Neural cell (in vitro differentiated cells): ENCODE results near the gene MRNIP. TPM values are rescaled to one million over a fixed set of nuclear protein-coding genes. Genes with fewer than 3 reads are reported as not detected.

ENCODE experiments used
- H2AFZ ChIP-seq: fragments of 200-600, 300-800 bp; sonication (generic), shearing (Covaris generic); 2 replicates; pipeline ENCODE4 v1.6.0; 2014; ENCODE audit warnings: low read depth, mild to moderate bottlenecking, antibody characterized with exemption, low read length, moderate library complexity
- H3F3A ChIP-seq: fragments of 200-600 bp; shearing (Covaris generic); 2 replicates; pipeline ENCODE4 v1.6.1; 2016; ENCODE audit warnings: mild to moderate bottlenecking, moderate library complexity, mixed read lengths, antibody characterized with exemption, low read length; ENCODE audit not compliant: insufficient read depth, poor library complexity, severe bottlenecking
- H3K27ac ChIP-seq: fragments of 200-600, 300-800 bp; sonication (generic), shearing (Covaris generic); 2 replicates; pipeline ENCODE4 v1.5.1; 2014; ENCODE audit warnings: mild to moderate bottlenecking, low read length, moderate library complexity
- H3K27me3 ChIP-seq: fragments of 300-800, 200-600 bp; sonication (generic), shearing (Covaris generic); 2 replicates; pipeline ENCODE4 v1.6.0; 2014; ENCODE audit warnings: mild to moderate bottlenecking, low read depth, low read length, moderate library complexity; ENCODE audit not compliant: insufficient read depth
- H3K36me3 ChIP-seq: fragments of 300-800, 200-600 bp; sonication (generic), shearing (Covaris generic); 2 replicates; pipeline ENCODE4 v1.5.1; 2014; ENCODE audit warnings: mild to moderate bottlenecking, antibody characterized with exemption, low read length, moderate library complexity; ENCODE audit not compliant: insufficient read depth
- H3K4me2 ChIP-seq: fragments of 300-800, 200-600 bp; sonication (generic), shearing (Covaris generic); 2 replicates; pipeline ENCODE4 v1.6.0; 2014; ENCODE audit warnings: mild to moderate bottlenecking, low read length
- H3K4me3 ChIP-seq: fragments of 300-800, 200-600 bp; sonication (generic), shearing (Covaris generic); 2 replicates; pipeline ENCODE4 v1.5.1; 2014; ENCODE audit warnings: mild to moderate bottlenecking, low read length, moderate library complexity
- H3K79me2 ChIP-seq: fragments of 200-600 bp; shearing (Covaris generic); replicated peaks from 2 replicates; pipeline ENCODE4 v1.6.0; 2014; ENCODE audit warnings: mild to moderate bottlenecking, low read length, moderate library complexity; ENCODE audit not compliant: insufficient read depth
- H3K9ac ChIP-seq: fragments of 300-800, 200-600 bp; sonication (generic), shearing (Covaris generic); 2 replicates; pipeline ENCODE4 v1.6.1; 2016; ENCODE audit warnings: mild to moderate bottlenecking, low read length, mixed read lengths
- H3K9me2 ChIP-seq: fragments of 200-600 bp; shearing (Covaris generic); 2 replicates; pipeline ENCODE4 v1.6.1; 2016; ENCODE audit warnings: mild to moderate bottlenecking, low read length, mixed read lengths; ENCODE audit not compliant: insufficient read depth
- H3K9me3 ChIP-seq: fragments of 200-600, 300-800 bp; sonication (generic), shearing (Covaris generic); 2 replicates; pipeline ENCODE4 v1.6.1; 2016; ENCODE audit warnings: mild to moderate bottlenecking, mixed run types, low read length, moderate library complexity, mixed read lengths
- H4K20me1 ChIP-seq: fragments of 200-600 bp; shearing (Covaris generic); 2 replicates; pipeline ENCODE4 v1.6.1; 2016; ENCODE audit warnings: mild to moderate bottlenecking, mixed run types; ENCODE audit not compliant: insufficient read depth
- EP300 ChIP-seq: fragments of 450-650 bp; conservative IDR thresholded peaks from 2 replicates; pipeline ENCODE4 v1.6.1; 2014; ENCODE audit warnings: antibody characterized with exemption, mild to moderate bottlenecking, moderate library complexity; ENCODE audit not compliant: poor library complexity, severe bottlenecking
- EZH2 ChIP-seq: fragments of 200-600, 300-800 bp; shearing (Covaris generic), sonication (generic); IDR thresholded peaks from 2 replicates; pipeline ENCODE4 v1.6.1; 2014; ENCODE audit warnings: antibody characterized with exemption, low read length, borderline replicate concordance, mild to moderate bottlenecking; ENCODE audit not compliant: insufficient read depth, poor library complexity, severe bottlenecking
- MXI1 ChIP-seq: fragments of 450-650 bp; conservative IDR thresholded peaks from 2 replicates; pipeline ENCODE4 v1.6.1; 2014; ENCODE audit warnings: antibody characterized with exemption, mild to moderate bottlenecking; ENCODE audit not compliant: poor library complexity, severe bottlenecking
- POLR2AphosphoS5 ChIP-seq: IDR thresholded peaks from 2 replicates; pipeline ENCODE4 v1.6.1; 2012
- RAD21 ChIP-seq: fragments of 450-650 bp; conservative IDR thresholded peaks from 2 replicates; pipeline ENCODE4 v1.6.1; 2014; ENCODE audit warnings: antibody characterized with exemption, mild to moderate bottlenecking, moderate library complexity
- SMC3 ChIP-seq: fragments of 450-650 bp; conservative IDR thresholded peaks from 2 replicates; pipeline ENCODE4 v1.6.1; 2014; ENCODE audit warnings: antibody characterized with exemption, mild to moderate bottlenecking, moderate library complexity; ENCODE audit not compliant: poor library complexity
- TAF1 ChIP-seq: IDR thresholded peaks from 2 replicates; pipeline ENCODE4 v1.6.1; 2012; ENCODE audit warnings: low read depth
- polyA plus RNA-seq: library from polyadenylated mRNA; depleted of rRNA; stranded (reverse); fragments of >200 nt; gene quantifications from 2 replicates; pipeline ENCODE4 v1.2.3, GENCODE V29; 2014
- TF ChIP-seq, protein P1 (sequence below): IDR thresholded peaks from 2 replicates; pipeline ENCODE4 v1.6.1; 2012; ENCODE audit warnings: borderline replicate concordance
- TF ChIP-seq, protein P2 (sequence below): fragments of 450-650 bp; IDR thresholded peaks from 2 replicates; pipeline ENCODE4 v1.5.1; 2014; ENCODE audit warnings: antibody characterized with exemption, mild to moderate bottlenecking, moderate library complexity; ENCODE audit not compliant: poor library complexity, severe bottlenecking

MRNIP gene
- polyA plus RNA-seq, 1 donor from 2014 or later = 121 TPM

DNA sequence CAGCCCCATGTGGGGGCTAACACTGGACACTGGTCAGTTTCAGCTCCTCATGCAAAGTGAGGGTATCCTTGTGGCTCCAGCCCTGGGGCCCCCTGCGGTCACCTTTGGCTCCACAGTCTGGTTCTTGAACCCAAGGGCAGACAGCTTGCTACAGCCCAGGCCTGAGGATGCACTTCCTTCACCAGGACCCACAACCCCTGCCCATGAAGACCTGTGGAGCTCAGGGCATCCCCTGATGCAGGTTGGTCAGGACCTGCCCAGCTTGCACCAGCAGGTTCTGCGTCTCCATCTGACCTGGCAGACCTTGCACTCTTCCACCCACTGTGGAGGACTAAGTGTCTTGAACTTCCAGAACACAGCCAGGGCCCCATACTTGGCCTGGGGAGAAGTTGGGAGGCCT, 3.7 kb upstream of the MRNIP start:
- Histone ChIP-seq H3K9ac (no peak overlapping the region), H4K20me1 (no peaks in the 10 kb centered on the region), H3F3A (no peaks in the 10 kb centered on the region), H3K27me3 (no peaks in the 10 kb centered on the region), H3K79me2 (peaks cover 9% of the 10 kb centered on the region), H3K9me2 (no peaks in the 10 kb centered on the region), H3K4me2 (no peak overlapping the region), H2AFZ (no peak overlapping the region), H3K36me3 (no peaks in the 10 kb centered on the region), H3K27ac (no peak overlapping the region), H3K4me3 (no peak overlapping the region), H3K9me3 (no peaks in the 10 kb centered on the region)
- TF ChIP-seq RAD21 = no peak
- TF ChIP-seq, protein P1, sequence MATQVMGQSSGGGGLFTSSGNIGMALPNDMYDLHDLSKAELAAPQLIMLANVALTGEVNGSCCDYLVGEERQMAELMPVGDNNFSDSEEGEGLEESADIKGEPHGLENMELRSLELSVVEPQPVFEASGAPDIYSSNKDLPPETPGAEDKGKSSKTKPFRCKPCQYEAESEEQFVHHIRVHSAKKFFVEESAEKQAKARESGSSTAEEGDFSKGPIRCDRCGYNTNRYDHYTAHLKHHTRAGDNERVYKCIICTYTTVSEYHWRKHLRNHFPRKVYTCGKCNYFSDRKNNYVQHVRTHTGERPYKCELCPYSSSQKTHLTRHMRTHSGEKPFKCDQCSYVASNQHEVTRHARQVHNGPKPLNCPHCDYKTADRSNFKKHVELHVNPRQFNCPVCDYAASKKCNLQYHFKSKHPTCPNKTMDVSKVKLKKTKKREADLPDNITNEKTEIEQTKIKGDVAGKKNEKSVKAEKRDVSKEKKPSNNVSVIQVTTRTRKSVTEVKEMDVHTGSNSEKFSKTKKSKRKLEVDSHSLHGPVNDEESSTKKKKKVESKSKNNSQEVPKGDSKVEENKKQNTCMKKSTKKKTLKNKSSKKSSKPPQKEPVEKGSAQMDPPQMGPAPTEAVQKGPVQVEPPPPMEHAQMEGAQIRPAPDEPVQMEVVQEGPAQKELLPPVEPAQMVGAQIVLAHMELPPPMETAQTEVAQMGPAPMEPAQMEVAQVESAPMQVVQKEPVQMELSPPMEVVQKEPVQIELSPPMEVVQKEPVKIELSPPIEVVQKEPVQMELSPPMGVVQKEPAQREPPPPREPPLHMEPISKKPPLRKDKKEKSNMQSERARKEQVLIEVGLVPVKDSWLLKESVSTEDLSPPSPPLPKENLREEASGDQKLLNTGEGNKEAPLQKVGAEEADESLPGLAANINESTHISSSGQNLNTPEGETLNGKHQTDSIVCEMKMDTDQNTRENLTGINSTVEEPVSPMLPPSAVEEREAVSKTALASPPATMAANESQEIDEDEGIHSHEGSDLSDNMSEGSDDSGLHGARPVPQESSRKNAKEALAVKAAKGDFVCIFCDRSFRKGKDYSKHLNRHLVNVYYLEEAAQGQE = no peak
- no peak for TF ChIP-seq MXI1
- no peak for TF ChIP-seq TAF1
- TF ChIP-seq EP300 = no peak
- TF ChIP-seq EZH2 = no peak
- TF ChIP-seq SMC3 = no peak
- TF ChIP-seq, protein P2, sequence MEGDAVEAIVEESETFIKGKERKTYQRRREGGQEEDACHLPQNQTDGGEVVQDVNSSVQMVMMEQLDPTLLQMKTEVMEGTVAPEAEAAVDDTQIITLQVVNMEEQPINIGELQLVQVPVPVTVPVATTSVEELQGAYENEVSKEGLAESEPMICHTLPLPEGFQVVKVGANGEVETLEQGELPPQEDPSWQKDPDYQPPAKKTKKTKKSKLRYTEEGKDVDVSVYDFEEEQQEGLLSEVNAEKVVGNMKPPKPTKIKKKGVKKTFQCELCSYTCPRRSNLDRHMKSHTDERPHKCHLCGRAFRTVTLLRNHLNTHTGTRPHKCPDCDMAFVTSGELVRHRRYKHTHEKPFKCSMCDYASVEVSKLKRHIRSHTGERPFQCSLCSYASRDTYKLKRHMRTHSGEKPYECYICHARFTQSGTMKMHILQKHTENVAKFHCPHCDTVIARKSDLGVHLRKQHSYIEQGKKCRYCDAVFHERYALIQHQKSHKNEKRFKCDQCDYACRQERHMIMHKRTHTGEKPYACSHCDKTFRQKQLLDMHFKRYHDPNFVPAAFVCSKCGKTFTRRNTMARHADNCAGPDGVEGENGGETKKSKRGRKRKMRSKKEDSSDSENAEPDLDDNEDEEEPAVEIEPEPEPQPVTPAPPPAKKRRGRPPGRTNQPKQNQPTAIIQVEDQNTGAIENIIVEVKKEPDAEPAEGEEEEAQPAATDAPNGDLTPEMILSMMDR = no peak
- TF ChIP-seq POLR2AphosphoS5 = no peak

DNA sequence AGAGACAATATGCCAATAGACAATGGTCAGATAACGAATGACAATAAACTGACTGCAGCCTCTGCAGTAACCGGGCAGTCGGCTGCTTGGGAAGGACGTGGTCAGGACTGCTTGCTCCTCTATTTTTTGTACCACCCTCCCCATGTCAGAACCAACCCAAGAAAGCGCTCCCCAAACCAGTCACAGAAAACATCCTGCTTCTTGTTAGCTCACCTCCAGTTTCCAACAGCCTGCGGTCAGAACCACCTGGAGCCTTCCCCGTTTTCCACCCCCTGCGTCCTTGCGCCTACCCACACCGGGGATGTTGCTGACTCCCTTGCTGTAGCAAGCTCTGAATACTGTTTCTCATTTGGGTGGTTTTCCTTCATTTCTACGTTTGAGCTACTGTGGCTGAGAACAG, 1.7 kb upstream of the MRNIP start:
- Histone ChIP-seq H2AFZ (no peak overlapping the region), H3K27ac (no peak overlapping the region), H3F3A (no peaks in the 10 kb centered on the region)

More for the DNA sequence above, 1.7 kb upstream of the MRNIP start:
- H3K9ac ChIP-seq = no peak overlapping the region
- peak overlapping the region; percentile 19 for H3K4me2 ChIP-seq
- H3K9me3 ChIP-seq = no peaks in the 10 kb centered on the region
- H3K4me3 ChIP-seq = peak overlapping the region; percentile 99
- peaks cover 28% of the 10 kb centered on the region for H3K79me2 ChIP-seq
- H3K9me2 ChIP-seq = no peaks in the 10 kb centered on the region
- H3K36me3 ChIP-seq = no peaks in the 10 kb centered on the region
- H3K27me3 ChIP-seq = no peaks in the 10 kb centered on the region
- H4K20me1 ChIP-seq = no peaks in the 10 kb centered on the region
- TF ChIP-seq EP300 (no peak), SMC3 (no peak), TAF1 (no peak), RAD21 (no peak), MXI1 (no peak), EZH2 (no peak), POLR2AphosphoS5 (no peak)
- TF ChIP-seq, protein P1 = no peak
- TF ChIP-seq, protein P2 = no peak
